WTC11 (cell line): ENCODE results near the gene PRPH. TPM values are rescaled to one million over a fixed set of nuclear protein-coding genes. Genes with fewer than 3 reads are reported as not detected.

ENCODE experiments used
- ATAC-seq: fragments of 200-7000 bp; cut with Tn5 transposase; 2 replicates; pipeline ENCODE4 v1.10.0; 2021; ENCODE audit warnings: mild to moderate bottlenecking, moderate library complexity
- CTCF ChIA-PET: fragments of 300-600 bp; sonication (Branson Sonifier 250); formaldehyde crosslinking; loops from one replicate; lab custom pipeline; 2021; ENCODE audit warnings: antibody characterized with exemption; lab: Charles Lee
- POLR2A ChIA-PET: fragments of 350-600 bp; sonication (Branson Sonifier 250); formaldehyde crosslinking; loops from one replicate; lab custom pipeline; 2021; ENCODE audit warnings: antibody characterized with exemption; lab: Charles Lee
- DNase-seq: peaks from one replicate; pipeline ENCODE4 v3.0.0; 2021; ENCODE audit warnings: low spot score
- H3K27ac Mint-ChIP-seq: 2 replicates; pipeline ENCODE4 v1.8.0; 2021; ENCODE audit warnings: mixed read lengths
- H3K27me3 Mint-ChIP-seq: 2 replicates; pipeline ENCODE4 v1.8.0; 2021; ENCODE audit warnings: low read depth, mild to moderate bottlenecking, moderate library complexity, mixed read lengths
- H3K36me3 Mint-ChIP-seq: 2 replicates; pipeline ENCODE4 v1.8.0; 2021; ENCODE audit warnings: mixed read lengths
- H3K4me1 Mint-ChIP-seq: 2 replicates; pipeline ENCODE4 v1.8.0; 2022; ENCODE audit warnings: mixed read lengths
- H3K4me3 Mint-ChIP-seq: 2 replicates; pipeline ENCODE4 v1.8.0; 2021; ENCODE audit warnings: mild to moderate bottlenecking, moderate library complexity, mixed read lengths
- H3K9me3 Mint-ChIP-seq: 2 replicates; pipeline ENCODE4 v1.8.0; 2021; ENCODE audit warnings: mixed read lengths
- ELF4 ChIP-seq: sonication (generic); formaldehyde crosslinking; IDR thresholded peaks from 2 replicates; pipeline ENCODE4 v1.8.1; 2022; ENCODE audit warnings: low read depth, mild to moderate bottlenecking, moderate library complexity, missing genetic modification reagents
- ETV6 ChIP-seq: sonication (generic); formaldehyde crosslinking; IDR thresholded peaks from 2 replicates; pipeline ENCODE4 v1.8.1; 2022; ENCODE audit warnings: mild to moderate bottlenecking, missing genetic modification reagents
- FOXJ3 ChIP-seq: sonication (generic); formaldehyde crosslinking; IDR thresholded peaks from 2 replicates; pipeline ENCODE4 v1.9.0; 2021; ENCODE audit warnings: missing genetic modification reagents, mild to moderate bottlenecking, borderline replicate concordance
- GABPB1 ChIP-seq: sonication (generic); formaldehyde crosslinking; IDR thresholded peaks from 2 replicates; pipeline ENCODE4 v1.8.1; 2023; ENCODE audit warnings: mild to moderate bottlenecking, missing genetic modification reagents
- GRHL2 ChIP-seq: fragments of 250-450 bp; sonication (Bioruptor Pico); IDR thresholded peaks from 2 replicates; pipeline ENCODE4 v1.8.0; 2022; ENCODE audit warnings: mild to moderate bottlenecking, moderate library complexity; ENCODE audit not compliant: insufficient replicate concordance, severe bottlenecking
- IRF2 ChIP-seq: sonication (generic); formaldehyde crosslinking; IDR thresholded peaks from 2 replicates; pipeline ENCODE4 v1.8.0; 2022; ENCODE audit warnings: low read depth, missing genetic modification reagents, borderline replicate concordance
- NFYB ChIP-seq: sonication (generic); formaldehyde crosslinking; conservative IDR thresholded peaks from 2 replicates; pipeline ENCODE4 v1.8.0; 2022; ENCODE audit warnings: low read depth, missing genetic modification reagents
- RELA ChIP-seq: sonication (generic); formaldehyde crosslinking; IDR thresholded peaks from 2 replicates; pipeline ENCODE4 v1.8.1; 2022; ENCODE audit warnings: missing genetic modification reagents, mild to moderate bottlenecking, borderline replicate concordance
- TP53 ChIP-seq: sonication (generic); formaldehyde crosslinking; IDR thresholded peaks from 2 replicates; pipeline ENCODE4 v1.8.1; 2023; ENCODE audit warnings: mild to moderate bottlenecking, missing genetic modification reagents
- ZNF138 ChIP-seq: sonication (generic); formaldehyde crosslinking; conservative IDR thresholded peaks from 2 replicates; pipeline ENCODE4 v1.8.1; 2022; ENCODE audit warnings: mild to moderate bottlenecking, moderate library complexity, missing genetic modification reagents
- ZNF317 ChIP-seq: sonication (generic); formaldehyde crosslinking; IDR thresholded peaks from 2 replicates; pipeline ENCODE4 v1.8.1; 2023; ENCODE audit warnings: low read depth, mild to moderate bottlenecking, moderate library complexity, missing genetic modification reagents, borderline replicate concordance
- ZNF423 ChIP-seq: fragments of 250-450 bp; sonication (Bioruptor Pico); IDR thresholded peaks from 2 replicates; pipeline ENCODE4 v2.1.2; 2022; ENCODE audit warnings: mild to moderate bottlenecking, moderate library complexity
- ZNF671 ChIP-seq: fragments of 250-450 bp; sonication (Bioruptor Pico); IDR thresholded peaks from 2 replicates; pipeline ENCODE4 v1.8.0; 2021; ENCODE audit warnings: mild to moderate bottlenecking
- total RNA-seq: library from RNA; stranded (reverse); gene quantifications from 3 replicates; pipeline ENCODE4 v1.2.3, GENCODE V29; 2021
- TF ChIP-seq, protein P1 (sequence below): fragments of 250-450 bp; sonication (Bioruptor Pico); IDR thresholded peaks from 2 replicates; pipeline ENCODE4 v1.9.0; 2021; ENCODE audit warnings: mild to moderate bottlenecking
- TF ChIP-seq, protein P2 (sequence below): sonication (generic); formaldehyde crosslinking; IDR thresholded peaks from 2 replicates; pipeline ENCODE4 v1.8.1; 2022; ENCODE audit warnings: mild to moderate bottlenecking, moderate library complexity, missing genetic modification reagents
- TF ChIP-seq, protein P3 (sequence below): sonication (generic); formaldehyde crosslinking; IDR thresholded peaks from 2 replicates; pipeline ENCODE4 v1.8.1; 2022; ENCODE audit warnings: low read depth, mild to moderate bottlenecking, moderate library complexity, missing genetic modification reagents, borderline replicate concordance
- TF ChIP-seq, protein P4 (sequence below): sonication (generic); formaldehyde crosslinking; IDR thresholded peaks from 2 replicates; pipeline ENCODE4 v1.8.0; 2022; ENCODE audit warnings: mild to moderate bottlenecking, missing genetic modification reagents
- TF ChIP-seq, protein P5 (sequence below): sonication (generic); formaldehyde crosslinking; IDR thresholded peaks from 2 replicates; pipeline ENCODE4 v1.8.0; 2022; ENCODE audit warnings: missing genetic modification reagents
- TF ChIP-seq, protein P6 (sequence below): sonication (generic); formaldehyde crosslinking; IDR thresholded peaks from 2 replicates; pipeline ENCODE4 v1.8.1; 2022; ENCODE audit warnings: low read depth, missing genetic modification reagents, borderline replicate concordance
- TF ChIP-seq, protein P7 (sequence below): sonication (generic); formaldehyde crosslinking; IDR thresholded peaks from 2 replicates; pipeline ENCODE4 v1.8.1; 2022; ENCODE audit warnings: missing genetic modification reagents, borderline replicate concordance
- TF ChIP-seq, protein P8 (sequence below): sonication (generic); formaldehyde crosslinking; IDR thresholded peaks from 2 replicates; pipeline ENCODE4 v1.8.0; 2023; ENCODE audit warnings: missing genetic modification reagents

The PRPH gene
- total RNA-seq, 1 experiment from 2014 or later, result 2.4 TPM

DNA sequence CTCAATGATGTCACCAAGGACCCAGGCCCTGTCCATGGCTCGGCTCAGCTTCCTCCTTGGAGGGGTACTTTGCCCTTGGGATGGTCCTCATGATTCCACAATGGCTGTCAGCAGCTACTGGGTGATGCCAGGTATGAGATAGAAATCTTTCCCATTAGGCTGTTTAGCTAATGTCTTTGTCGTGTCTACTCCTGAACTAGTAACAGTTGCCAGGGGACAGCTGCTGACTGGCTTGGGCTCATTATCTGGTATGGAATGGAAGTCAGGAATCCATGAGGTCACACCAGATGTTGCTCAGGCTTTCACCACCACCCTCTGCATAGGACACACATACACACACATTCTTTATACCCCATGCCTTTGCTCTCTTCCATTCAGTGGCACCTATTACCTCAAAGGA is 9.2 kb downstream of the PRPH start (continued):
- TF ChIP-seq IRF2 (CRISPR knock-in tag), result no peak

DNA sequence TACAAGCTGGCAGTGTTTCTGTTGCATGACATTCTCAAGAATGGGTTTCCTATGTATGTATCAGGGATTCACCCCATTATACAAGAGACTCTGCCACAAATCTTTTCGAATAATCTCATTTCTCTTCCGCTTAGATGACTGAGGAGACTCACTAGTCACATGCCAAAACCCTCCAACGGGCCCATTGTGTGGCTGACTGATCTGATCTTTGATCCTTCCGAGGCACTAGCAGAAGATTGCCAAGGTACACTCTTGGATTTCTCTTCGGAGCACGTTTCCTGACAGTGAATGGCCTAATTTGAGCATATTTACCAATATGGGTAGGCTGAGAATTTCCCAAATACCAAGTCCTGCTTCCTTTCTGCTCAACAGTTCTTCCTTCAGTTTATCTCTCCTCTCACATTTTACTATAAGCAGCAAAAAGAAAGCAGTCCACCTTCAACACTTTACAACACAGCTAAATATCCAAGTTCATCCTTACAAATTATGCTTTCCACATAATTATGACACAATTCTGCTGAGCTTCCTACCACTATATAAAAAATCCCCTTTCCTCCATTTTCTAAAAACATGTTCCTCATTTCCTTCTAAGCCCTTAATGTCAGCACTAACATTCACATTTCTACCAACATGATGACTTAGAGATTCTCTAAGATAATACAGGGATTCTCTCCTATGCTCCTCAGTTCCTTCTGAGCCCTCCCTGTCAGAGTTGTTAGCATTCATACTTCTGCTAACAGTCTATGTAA is 11.0 kb downstream of the PRPH start:
- H3K27me3 Mint-ChIP-seq, result peaks cover 61% of the 10 kb centered on the region
- no peaks in the 10 kb centered on the region for H3K36me3 Mint-ChIP-seq
- no peak overlapping the region for H3K27ac Mint-ChIP-seq
- ChIA-PET POLR2A (no interaction called here), CTCF (interaction anchor here (1.5 to 4.3 kb wide), 2 partner anchors 17 to 42 kb away, joined by 4 to 18 read pairs; partner anchors contain the start of genes DNAJC22 and TROAP)
- TF ChIP-seq, protein P1, sequence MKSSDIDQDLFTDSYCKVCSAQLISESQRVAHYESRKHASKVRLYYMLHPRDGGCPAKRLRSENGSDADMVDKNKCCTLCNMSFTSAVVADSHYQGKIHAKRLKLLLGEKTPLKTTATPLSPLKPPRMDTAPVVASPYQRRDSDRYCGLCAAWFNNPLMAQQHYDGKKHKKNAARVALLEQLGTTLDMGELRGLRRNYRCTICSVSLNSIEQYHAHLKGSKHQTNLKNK, result no peak
- TF ChIP-seq, protein P2, sequence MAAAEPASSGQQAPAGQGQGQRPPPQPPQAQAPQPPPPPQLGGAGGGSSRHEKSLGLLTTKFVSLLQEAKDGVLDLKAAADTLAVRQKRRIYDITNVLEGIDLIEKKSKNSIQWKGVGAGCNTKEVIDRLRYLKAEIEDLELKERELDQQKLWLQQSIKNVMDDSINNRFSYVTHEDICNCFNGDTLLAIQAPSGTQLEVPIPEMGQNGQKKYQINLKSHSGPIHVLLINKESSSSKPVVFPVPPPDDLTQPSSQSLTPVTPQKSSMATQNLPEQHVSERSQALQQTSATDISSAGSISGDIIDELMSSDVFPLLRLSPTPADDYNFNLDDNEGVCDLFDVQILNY (CRISPR knock-in tag), result no peak
- no peak for TF ChIP-seq NFYB (CRISPR knock-in tag)
- TF ChIP-seq, protein P3, sequence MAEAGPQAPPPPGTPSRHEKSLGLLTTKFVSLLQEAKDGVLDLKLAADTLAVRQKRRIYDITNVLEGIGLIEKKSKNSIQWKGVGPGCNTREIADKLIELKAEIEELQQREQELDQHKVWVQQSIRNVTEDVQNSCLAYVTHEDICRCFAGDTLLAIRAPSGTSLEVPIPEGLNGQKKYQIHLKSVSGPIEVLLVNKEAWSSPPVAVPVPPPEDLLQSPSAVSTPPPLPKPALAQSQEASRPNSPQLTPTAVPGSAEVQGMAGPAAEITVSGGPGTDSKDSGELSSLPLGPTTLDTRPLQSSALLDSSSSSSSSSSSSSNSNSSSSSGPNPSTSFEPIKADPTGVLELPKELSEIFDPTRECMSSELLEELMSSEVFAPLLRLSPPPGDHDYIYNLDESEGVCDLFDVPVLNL, result no peak
- no peak for TF ChIP-seq ETV6 (CRISPR knock-in tag)
- TF ChIP-seq GABPB1 (CRISPR knock-in tag), result no peak
- TF ChIP-seq, protein P4, sequence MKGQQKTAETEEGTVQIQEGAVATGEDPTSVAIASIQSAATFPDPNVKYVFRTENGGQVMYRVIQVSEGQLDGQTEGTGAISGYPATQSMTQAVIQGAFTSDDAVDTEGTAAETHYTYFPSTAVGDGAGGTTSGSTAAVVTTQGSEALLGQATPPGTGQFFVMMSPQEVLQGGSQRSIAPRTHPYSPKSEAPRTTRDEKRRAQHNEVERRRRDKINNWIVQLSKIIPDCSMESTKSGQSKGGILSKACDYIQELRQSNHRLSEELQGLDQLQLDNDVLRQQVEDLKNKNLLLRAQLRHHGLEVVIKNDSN (CRISPR knock-in tag), result no peak
- TF ChIP-seq, protein P5, sequence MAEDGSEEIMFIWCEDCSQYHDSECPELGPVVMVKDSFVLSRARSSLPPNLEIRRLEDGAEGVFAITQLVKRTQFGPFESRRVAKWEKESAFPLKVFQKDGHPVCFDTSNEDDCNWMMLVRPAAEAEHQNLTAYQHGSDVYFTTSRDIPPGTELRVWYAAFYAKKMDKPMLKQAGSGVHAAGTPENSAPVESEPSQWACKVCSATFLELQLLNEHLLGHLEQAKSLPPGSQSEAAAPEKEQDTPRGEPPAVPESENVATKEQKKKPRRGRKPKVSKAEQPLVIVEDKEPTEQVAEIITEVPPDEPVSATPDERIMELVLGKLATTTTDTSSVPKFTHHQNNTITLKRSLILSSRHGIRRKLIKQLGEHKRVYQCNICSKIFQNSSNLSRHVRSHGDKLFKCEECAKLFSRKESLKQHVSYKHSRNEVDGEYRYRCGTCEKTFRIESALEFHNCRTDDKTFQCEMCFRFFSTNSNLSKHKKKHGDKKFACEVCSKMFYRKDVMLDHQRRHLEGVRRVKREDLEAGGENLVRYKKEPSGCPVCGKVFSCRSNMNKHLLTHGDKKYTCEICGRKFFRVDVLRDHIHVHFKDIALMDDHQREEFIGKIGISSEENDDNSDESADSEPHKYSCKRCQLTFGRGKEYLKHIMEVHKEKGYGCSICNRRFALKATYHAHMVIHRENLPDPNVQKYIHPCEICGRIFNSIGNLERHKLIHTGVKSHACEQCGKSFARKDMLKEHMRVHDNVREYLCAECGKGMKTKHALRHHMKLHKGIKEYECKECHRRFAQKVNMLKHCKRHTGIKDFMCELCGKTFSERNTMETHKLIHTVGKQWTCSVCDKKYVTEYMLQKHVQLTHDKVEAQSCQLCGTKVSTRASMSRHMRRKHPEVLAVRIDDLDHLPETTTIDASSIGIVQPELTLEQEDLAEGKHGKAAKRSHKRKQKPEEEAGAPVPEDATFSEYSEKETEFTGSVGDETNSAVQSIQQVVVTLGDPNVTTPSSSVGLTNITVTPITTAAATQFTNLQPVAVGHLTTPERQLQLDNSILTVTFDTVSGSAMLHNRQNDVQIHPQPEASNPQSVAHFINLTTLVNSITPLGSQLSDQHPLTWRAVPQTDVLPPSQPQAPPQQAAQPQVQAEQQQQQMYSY, result no peak
- TF ChIP-seq ZNF138 (CRISPR knock-in tag), result no peak
- no peak for TF ChIP-seq ZNF423
- TF ChIP-seq, protein P6, sequence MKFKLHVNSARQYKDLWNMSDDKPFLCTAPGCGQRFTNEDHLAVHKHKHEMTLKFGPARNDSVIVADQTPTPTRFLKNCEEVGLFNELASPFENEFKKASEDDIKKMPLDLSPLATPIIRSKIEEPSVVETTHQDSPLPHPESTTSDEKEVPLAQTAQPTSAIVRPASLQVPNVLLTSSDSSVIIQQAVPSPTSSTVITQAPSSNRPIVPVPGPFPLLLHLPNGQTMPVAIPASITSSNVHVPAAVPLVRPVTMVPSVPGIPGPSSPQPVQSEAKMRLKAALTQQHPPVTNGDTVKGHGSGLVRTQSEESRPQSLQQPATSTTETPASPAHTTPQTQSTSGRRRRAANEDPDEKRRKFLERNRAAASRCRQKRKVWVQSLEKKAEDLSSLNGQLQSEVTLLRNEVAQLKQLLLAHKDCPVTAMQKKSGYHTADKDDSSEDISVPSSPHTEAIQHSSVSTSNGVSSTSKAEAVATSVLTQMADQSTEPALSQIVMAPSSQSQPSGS (CRISPR knock-in tag), result no peak
- TF ChIP-seq, protein P7, sequence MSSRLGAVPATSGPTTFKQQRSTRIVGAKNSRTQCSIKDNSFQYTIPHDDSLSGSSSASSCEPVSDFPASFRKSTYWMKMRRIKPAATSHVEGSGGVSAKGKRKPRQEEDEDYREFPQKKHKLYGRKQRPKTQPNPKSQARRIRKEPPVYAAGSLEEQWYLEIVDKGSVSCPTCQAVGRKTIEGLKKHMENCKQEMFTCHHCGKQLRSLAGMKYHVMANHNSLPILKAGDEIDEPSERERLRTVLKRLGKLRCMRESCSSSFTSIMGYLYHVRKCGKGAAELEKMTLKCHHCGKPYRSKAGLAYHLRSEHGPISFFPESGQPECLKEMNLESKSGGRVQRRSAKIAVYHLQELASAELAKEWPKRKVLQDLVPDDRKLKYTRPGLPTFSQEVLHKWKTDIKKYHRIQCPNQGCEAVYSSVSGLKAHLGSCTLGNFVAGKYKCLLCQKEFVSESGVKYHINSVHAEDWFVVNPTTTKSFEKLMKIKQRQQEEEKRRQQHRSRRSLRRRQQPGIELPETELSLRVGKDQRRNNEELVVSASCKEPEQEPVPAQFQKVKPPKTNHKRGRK (CRISPR knock-in tag), result no peak
- TF ChIP-seq GRHL2 (CRISPR knock-in tag), result no peak
- TF ChIP-seq TP53, result no peak
- TF ChIP-seq FOXJ3, result no peak
- no peak for TF ChIP-seq ZNF671
- TF ChIP-seq, protein P8, sequence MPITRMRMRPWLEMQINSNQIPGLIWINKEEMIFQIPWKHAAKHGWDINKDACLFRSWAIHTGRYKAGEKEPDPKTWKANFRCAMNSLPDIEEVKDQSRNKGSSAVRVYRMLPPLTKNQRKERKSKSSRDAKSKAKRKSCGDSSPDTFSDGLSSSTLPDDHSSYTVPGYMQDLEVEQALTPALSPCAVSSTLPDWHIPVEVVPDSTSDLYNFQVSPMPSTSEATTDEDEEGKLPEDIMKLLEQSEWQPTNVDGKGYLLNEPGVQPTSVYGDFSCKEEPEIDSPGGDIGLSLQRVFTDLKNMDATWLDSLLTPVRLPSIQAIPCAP, result no peak
- TF ChIP-seq ZNF317 (CRISPR knock-in tag), result no peak
- TF ChIP-seq RELA (CRISPR knock-in tag), result no peak
- no peak for TF ChIP-seq ELF4
- no peak overlapping the region for H3K4me3 Mint-ChIP-seq
- no peaks in the 10 kb centered on the region for H3K9me3 Mint-ChIP-seq
- ATAC-seq (no peak), DNase-seq (no peak)
- no peaks in the 10 kb centered on the region for H3K4me1 Mint-ChIP-seq
